Lung (tissue), 12 donors: ENCODE data around the gene FGF5. TPM values are rescaled to one million over a fixed set of nuclear protein-coding genes. Genes with fewer than 3 reads are reported as not detected.

Source experiments
- ATAC-seq: fragments of 200-7000 bp; cut with Tn5 transposase; one replicate; pipeline ENCODE4 v1.9.1; 2020; ENCODE audit warnings: moderate number of reproducible peaks; ENCODE audit not compliant: insufficient read depth, low FRiP score
- DNase-seq, 3 donors: peaks; one replicate each; pipeline ENCODE4 v3.0.0-alpha.2; 2013 to 2017
- H3K27ac ChIP-seq, 2 donors: one replicate each; pipeline ENCODE4 v1.5.1; 2013; ENCODE audit warnings: mild to moderate bottlenecking in 2 of 2, moderate library complexity in 2 of 2, control low read depth in 1 of 2, inconsistent platforms in 1 of 2, low read depth in 1 of 2, low read length in 1 of 2
- H3K27me3 ChIP-seq, 3 donors: one replicate each; pipeline ENCODE4 v1.5.1; 2013; ENCODE audit warnings: low read length in 2 of 3; ENCODE audit not compliant: control insufficient read depth in 3 of 3, insufficient read depth in 3 of 3
- H3K36me3 ChIP-seq, 4 donors: one replicate each; pipeline ENCODE4 v1.5.1; 2013; ENCODE audit warnings: low read length in 4 of 4, mild to moderate bottlenecking in 1 of 4, moderate library complexity in 1 of 4; ENCODE audit not compliant: control insufficient read depth in 4 of 4, insufficient read depth in 4 of 4
- H3K4me1 ChIP-seq, 5 donors: one replicate each; pipeline ENCODE4 v1.5.1; 2013; ENCODE audit warnings: low read length in 5 of 5, mild to moderate bottlenecking in 2 of 5, moderate library complexity in 1 of 5; ENCODE audit not compliant: control insufficient read depth in 5 of 5, insufficient read depth in 5 of 5
- H3K4me3 ChIP-seq: one replicate; pipeline ENCODE4 v1.5.1; 2013; ENCODE audit warnings: mild to moderate bottlenecking, control low read depth, moderate library complexity
- H3K9ac ChIP-seq, 2 donors: one replicate each; pipeline ENCODE4 v1.5.1; 2013; ENCODE audit warnings: low read length in 2 of 2, control low read depth in 1 of 2; ENCODE audit not compliant: insufficient read depth in 1 of 2
- H3K9me3 ChIP-seq, 4 donors: one replicate each; pipeline ENCODE4 v1.5.1; 2013; ENCODE audit warnings: low read length in 3 of 4, mild to moderate bottlenecking in 1 of 4, moderate library complexity in 1 of 4; ENCODE audit not compliant: control insufficient read depth in 4 of 4, insufficient read depth in 3 of 4
- CTCF ChIP-seq: IDR thresholded peaks from 2 replicates; pipeline ENCODE4 v1.5.1; 2012; ENCODE audit warnings: mild to moderate bottlenecking; ENCODE audit errors: control extremely low read depth, extremely low read depth
- WGBS, 2 donors: extraction: QIAGEN DNeasy Blood & Tissue Kit; methylation state at CpG; one replicate each; pipeline ENCODE4 v1.1.7; 2013; 5-methylcytosine and 5-hydroxymethylcytosine counted together
- polyA plus RNA-seq, 2 donors: library from polyadenylated mRNA; stranded (reverse); fragments of 200-250 nt; gene quantifications; one replicate each; pipeline ENCODE4 v1.2.1, GENCODE V29; 2013
- total RNA-seq, 2 donors: library from RNA; depleted of rRNA in 1 of 2; stranded (reverse); fragments of >200 nt in 1 of 2; gene quantifications; one replicate each; pipeline ENCODE4 v1.2.1, GENCODE V29; 2014 to 2021
- donor health status: control.
- donor health status: control.
- donor health status: Bipolar disorder and iron deficiency.
- donor health status: healthy.
- donor health status: DM: yes; HTN: yes; CAD: no.

The FGF5 gene
- total and polyA plus RNA-seq, 4 donors = 0.18 TPM; not detected in 3

- no peak overlapping the region for H3K4me3 ChIP-seq
Measured at GRCh38 chr4:80268936-80269335, 2.5 kb downstream of the FGF5 start.

GRCh38 chr4:80270321-80270720, 3.9 kb downstream of the FGF5 start:
- 93 to 95% methylated on average over 2 of the region's 2 CpGs for WGBS, 2 donors
- ATAC-seq = no peak

More at GRCh38 chr4:80268936-80269335, 2.5 kb downstream of the FGF5 start:
- WGBS, 2 donors = 39 to 46% methylated on average over 9 of the region's 9 CpGs
- H3K36me3 ChIP-seq = no peaks in the 10 kb centered on the region
- H3K27ac ChIP-seq = no peak overlapping the region
- ATAC-seq (no peak), DNase-seq (no peak)
- no peaks in the 10 kb centered on the region for H3K9me3 ChIP-seq
- TF ChIP-seq CTCF = no peak
- H3K4me1 ChIP-seq = peaks cover 0 to 20% (median 6%) of the 10 kb centered on the region in 5 donors
- peaks cover 8 to 81% (median 72%) of the 10 kb centered on the region in 3 donors for H3K27me3 ChIP-seq
- no peak overlapping the region for H3K9ac ChIP-seq

GRCh38 chr4:80270868-80271267, 4.4 kb downstream of the FGF5 start:
- no peak overlapping the region for H3K27ac ChIP-seq
- no peak overlapping the region for H3K4me3 ChIP-seq
- DNase-seq (no peak), ATAC-seq (no peak)
- H3K9ac ChIP-seq = no peak overlapping the region
- peaks cover 0 to 13% (median 5%) of the 10 kb centered on the region in 5 donors for H3K4me1 ChIP-seq
- 61 to 78% methylated on average over 1 of the region's 1 CpG for WGBS, 2 donors
- H3K9me3 ChIP-seq = no peaks in the 10 kb centered on the region
- no peaks in the 10 kb centered on the region for H3K36me3 ChIP-seq
- TF ChIP-seq CTCF = no peak
- H3K27me3 ChIP-seq = peaks cover 8 to 66% (median 52%) of the 10 kb centered on the region in 3 donors

More at GRCh38 chr4:80270321-80270720, 3.9 kb downstream of the FGF5 start:
- Histone ChIP-seq H3K9me3 (no peaks in the 10 kb centered on the region), H3K4me3 (no peak overlapping the region), H3K9ac (no peak overlapping the region), H3K36me3 (no peaks in the 10 kb centered on the region), H3K27me3 (peaks cover 8 to 71% (median 58%) of the 10 kb centered on the region in 3 donors), H3K27ac (no peak overlapping the region), H3K4me1 (peaks cover 0 to 18% (median 5%) of the 10 kb centered on the region in 5 donors)
- TF ChIP-seq CTCF = no peak
- DNase-seq = no peak

- DNase-seq = no peak
- Histone ChIP-seq H3K36me3 (no peaks in the 10 kb centered on the region), H3K27ac (no peak overlapping the region), H3K9me3 (no peaks in the 10 kb centered on the region), H3K4me1 (peaks cover 0 to 4% (median under 1%) of the 10 kb centered on the region in 5 donors), H3K4me3 (no peak overlapping the region), H3K9ac (no peak overlapping the region), H3K27me3 (peaks cover 3 to 57% (median 44%) of the 10 kb centered on the region in 3 donors)
- ATAC-seq = no peak
- WGBS, 2 donors = 82 to 84% methylated on average over 3 of the region's 3 CpGs
- TF ChIP-seq CTCF = no peak
Measured at GRCh38 chr4:80271801-80272200, 5.3 kb downstream of the FGF5 start.
